Stimulated activated CD8-positive, alpha-beta memory T cell treated with anti-CD3 and anti-CD28 coated beads, Interleukin-12 subunit alpha, Interleukin-12 subunit beta, amount 100 ng/mL, for 4 hours (primary cell): ENCODE results near the gene PSMC4.
A peak's percentile ranks its signal among the peaks of the same experiment; 100 is the strongest.

Experiments used
- DNase-seq: peaks from one replicate; pipeline ENCODE4 v3.0.0-alpha.2; 2020; ENCODE audit warnings: low read depth

PSMC4 gene

DNA sequence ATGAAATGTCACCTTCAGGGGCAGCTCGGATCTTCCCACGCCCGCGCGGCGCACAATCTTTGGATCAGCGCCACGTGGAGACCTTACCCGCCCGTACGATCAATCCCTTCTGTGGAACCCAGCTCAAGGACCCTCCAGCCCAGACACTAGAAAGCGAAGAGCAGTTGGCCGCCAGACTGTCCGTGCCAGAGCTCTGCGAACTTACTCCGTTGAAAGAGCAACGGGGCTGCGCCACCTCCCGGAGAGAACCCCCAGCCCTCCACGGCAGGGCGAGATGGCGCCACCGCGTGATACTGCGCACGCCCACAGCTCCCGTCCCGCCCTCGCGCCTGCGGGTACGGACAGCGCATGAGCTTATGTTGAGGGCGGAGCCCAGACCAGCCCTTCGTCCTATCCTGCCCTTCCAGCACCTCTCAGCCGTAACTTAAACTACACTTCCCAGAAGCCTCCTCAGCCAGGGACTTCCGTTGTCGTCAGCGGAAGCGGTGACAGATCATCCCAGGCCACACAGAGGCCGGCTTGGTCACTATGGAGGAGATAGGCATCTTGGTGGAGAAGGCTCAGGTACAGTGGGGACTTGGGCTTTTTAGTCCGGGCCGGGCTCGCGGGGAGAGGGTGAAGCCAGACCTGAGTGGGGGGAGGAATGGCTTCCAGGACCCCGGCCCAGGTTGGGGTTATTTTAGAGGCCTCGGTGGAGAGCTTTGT, at the start of gene PSMC4:
Gene PSMC4 (plus strand): TSS at position 491 of the 705 bp plus-strand sequence. CDS start 38 bp downstream, at position 529.
- DNase-seq, result peak; percentile 99

GRCh38 chr19:39923862-39924261, 47.1 kb upstream of the PSMC4 start:
- no peak for DNase-seq

DNA sequence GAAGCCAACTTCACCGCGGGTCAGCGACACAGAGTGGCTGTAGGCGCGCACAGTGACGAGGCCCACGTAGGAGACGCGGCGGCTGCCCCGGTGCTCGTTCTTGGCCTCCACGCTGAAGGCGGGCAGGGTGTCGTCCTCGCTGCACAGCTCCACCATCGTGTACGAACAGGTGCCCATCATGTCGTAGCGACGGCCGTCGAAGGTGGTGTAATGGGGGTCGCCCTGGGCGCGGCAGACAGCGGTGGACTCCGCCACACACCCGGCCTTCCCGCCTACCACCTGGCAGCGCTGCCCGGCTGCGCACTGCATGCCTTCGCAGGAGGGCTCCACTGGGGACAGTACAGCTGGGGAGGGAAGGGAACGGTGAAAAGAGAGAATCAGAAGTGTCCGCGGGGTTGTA, 46.6 kb upstream of the PSMC4 start:
- no peak for DNase-seq

DNA sequence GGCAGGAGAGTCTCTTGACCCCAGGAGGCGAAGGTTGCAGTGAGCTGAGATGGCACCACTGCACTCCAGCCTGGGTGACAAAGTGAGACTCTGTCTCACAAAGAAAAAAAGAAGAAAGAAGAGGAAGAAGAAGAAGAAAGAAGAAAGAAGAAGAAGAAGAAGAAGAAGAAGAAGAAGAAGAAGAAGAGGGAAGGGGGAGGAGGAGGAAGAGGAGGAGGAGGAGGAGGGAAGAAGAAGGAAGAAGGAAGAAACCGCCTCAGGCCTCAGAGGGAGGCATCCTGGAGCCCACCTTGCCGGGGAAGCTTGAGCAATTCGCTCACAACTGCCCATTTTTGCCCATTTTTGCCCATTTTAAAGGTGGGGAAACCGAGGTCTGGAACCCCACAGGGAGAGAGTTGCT, 46.0 kb upstream of the PSMC4 start:
- no peak for DNase-seq

- no peak for DNase-seq
These were observed 44.7 kb upstream of the PSMC4 start for GRCh38 chr19:39926170-39926760.

- DNase-seq, result no peak
These were observed 43.9 kb upstream of the PSMC4 start for GRCh38 chr19:39927076-39927475.

DNA sequence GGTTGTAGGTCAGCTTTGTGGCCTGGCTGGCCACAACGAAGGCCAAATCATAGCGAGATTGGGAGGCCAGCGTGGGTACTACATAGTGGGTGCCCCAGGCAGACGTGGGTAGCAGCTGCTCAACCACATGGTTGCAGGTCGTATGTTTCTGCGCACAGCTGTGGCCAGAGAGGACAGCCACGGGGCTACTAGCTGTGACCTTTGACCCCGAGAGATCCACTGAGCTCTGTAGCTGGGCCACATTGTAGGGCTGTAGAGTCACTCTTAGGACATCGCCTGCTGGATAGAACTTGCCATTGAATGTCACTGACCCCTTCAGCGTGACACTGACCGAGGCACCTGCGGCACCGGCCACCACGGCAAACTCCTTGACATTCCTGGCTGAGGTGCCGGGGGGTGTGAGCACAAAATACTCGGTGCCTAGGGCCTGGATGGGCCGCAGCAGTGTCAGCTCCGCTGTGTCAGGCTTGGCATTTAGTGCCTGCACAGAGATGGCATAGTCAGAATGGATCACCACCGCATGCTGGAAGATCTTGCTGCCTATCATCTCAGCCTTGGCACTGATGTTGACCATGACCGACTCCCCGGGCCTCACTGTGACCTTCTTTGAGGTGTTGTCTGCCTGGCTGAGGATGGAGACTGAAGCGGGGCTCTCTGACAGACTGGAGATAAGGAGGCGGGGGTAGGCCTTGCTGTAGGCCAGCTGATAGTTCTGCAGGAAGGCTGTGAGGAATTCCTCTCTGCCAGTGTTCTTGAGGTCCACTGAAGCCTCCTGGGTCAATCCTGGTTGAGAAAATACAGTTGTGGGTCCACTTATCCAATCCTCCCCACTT, 43.2 kb upstream of the PSMC4 start:
- no peak for DNase-seq

DNA sequence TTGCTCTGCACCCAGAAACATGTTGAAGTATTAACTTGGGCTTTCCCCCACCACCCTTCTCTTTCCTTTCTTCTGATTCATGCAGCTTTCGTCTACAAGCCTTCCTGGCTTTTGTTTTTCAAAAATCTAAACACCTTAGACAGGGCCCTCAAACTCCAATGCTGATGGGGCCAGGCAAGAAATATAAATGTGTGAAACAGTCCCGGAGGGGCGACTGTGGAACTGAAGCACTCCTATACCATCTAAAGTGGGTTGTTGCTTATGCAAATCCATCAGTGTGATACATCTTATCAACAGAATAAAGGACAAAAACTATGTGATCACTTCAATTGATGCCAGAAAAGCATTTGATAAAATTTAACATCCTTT, 42.6 kb upstream of the PSMC4 start:
- no peak for DNase-seq

DNA sequence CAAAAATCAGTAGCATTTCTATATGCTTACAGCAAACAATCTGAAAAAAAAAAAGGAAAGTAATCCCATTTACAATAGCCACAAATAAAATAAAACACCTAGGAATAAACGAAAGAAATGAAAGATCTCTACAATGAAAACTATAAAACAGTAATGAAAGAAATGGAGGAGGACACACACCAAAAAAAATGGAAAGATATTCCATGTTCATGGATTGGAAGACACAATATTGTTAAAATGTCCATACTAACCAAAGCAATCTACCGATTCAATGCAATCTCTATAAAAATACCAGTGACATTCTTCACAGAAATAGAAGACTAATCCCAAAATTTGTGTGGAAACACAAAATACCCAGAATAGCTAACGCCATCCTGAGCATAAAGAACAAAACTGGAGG, 41.2 kb upstream of the PSMC4 start:
- DNase-seq, result no peak

DNA sequence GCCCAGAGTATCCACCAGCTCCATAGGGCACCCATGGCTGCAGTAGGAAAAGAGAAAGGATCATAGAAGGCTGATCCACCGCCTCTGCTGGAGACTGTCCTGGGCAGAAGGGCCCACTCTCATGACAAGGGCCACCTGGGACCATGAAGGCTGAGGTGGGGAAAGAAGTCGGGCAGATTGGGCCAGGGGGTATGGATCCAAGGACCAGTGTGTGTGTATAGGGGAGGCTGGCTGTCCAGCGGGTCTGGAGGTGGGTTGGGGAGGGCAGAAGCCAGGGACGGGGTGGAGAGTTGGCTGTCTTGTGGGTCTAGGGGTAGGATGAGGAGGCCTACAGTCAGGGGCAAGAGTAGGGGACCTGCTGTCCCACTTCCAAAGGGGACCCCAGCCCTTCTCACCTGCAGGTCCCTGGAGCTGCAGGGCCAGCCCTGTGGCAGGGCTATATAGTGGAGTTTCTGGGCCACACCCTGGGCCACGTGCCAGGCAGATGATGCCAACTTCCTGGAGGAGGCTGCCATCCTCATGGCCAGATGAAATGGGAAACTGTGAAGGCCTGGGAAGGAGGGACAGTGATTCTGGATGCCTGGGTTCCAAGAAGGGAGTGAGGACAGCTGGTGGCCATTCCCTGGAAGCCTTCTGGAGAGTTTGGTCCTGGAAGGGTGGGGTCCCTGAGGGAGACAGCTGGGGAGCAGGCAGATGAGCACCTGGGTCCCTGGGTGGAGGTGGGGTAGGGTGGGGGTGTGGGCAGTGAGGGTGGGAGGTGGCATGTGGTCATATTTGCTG, 36.2 kb upstream of the PSMC4 start, which contains the start of gene FCGBP:
Gene FCGBP (minus strand): TSS at position 51 of the 780 bp plus-strand sequence.
- DNase-seq, result no peak

GRCh38 chr19:39935364-39935661, 35.7 kb upstream of the PSMC4 start:
- DNase-seq, result no peak

DNA sequence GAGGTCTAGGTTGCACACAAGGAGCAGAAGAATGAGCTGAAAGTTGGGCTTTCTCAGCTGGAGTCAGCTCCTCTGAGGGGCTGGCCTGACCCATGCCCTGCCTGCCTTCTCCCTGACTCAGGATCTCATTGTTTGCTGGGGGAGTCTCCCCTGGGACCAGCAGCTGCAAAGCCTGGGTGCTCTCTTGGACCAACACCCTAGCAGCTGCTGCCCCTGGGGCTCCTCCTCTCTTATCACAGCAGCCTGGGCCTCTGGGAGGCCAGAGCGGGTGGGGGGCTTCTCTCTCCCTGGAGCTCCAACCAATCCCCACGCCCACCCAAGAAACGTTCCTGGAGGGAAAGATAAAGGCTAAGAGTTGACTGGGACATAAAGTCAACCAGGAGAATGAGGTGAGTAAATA, 34.9 kb upstream of the PSMC4 start:
- DNase-seq, result no peak

DNA sequence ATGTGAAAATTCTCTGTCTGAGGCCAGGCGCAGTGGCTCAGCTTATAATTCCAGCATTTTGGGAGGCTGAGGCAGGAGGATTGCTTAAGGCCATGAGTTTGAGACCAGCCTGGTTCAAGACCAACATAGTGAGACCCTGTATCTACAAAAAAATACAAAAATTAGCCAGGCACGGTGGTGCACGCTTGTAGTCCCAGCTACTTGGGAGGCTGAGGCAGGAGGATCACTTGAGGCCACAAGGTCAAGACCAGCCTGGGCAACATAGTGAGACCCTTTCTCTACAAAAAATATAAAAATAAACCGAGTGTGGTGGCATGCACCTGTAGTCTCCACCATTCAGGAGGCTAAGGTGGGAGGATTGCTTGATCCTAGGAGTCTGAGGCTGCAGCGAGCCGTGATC, 34.3 kb upstream of the PSMC4 start:
- DNase-seq, result no peak

GRCh38 chr19:39937094-39937720, 33.8 kb upstream of the PSMC4 start:
- peak; percentile 28 for DNase-seq

DNA sequence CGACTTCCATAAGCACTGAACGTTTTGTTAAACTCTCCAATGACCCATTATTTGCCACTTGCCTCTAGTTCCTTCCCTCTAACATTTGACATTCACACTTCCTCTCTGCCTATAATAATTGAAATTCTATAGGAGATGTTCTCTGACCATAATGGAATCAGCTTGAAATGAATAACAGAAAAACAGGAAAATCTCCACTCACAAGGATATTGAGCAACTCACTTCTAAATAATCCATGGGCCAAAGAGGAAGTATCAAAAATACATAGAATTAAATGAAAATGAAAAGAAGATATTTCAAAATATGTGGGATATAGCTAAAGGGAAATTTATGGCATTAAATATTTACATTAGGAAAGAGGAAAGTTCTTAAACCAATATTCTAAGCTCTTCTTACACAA, 33.2 kb upstream of the PSMC4 start:
- no peak for DNase-seq

DNA sequence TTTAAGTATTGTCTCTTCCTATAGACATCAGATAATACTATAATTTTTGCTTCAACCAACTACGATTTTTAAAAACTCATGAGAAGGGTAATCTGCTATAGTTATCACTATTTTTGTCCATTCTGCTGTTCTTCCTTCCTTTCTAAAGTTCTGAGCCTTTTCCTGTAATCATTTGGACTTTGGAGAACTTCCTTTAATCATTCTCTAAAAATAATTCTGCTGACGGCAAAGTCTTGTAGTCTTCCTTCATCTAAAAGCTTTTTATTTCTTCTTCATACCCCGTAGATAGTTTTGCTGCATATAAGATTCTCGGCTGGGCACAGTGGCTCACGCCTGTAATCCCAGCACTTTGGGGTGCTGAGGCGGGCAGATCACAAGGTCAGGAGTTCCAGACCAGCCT, 31.4 kb upstream of the PSMC4 start:
- DNase-seq, result no peak

DNA sequence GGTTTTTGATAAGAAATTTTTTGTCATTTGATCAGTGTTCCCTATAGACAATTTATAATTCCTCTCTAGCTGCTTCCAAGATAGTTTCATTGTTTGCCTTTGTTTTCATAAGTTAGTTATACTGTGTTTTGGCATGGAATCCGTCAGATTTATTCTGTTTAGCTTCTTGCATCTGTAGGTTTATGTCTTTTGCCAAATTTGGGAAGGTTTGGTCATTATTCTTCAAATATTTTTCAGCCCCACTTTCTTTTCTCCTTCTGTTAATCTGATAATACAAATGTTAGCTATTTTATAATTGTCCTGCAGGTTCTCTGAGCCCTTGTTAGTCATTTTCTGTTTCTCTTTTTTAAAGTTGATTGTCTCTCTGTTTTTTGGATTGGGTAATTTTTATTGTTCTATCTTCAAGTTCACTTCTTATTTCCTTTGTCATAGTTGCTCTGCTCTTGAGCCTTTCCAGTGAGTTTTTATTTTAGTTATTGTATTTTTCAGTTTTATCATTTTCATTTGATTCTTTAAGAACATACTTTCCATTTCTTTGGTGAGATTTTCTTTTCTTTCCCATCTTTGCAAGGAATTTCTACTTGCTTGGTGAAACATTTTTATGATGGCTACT, 30.6 kb upstream of the PSMC4 start:
- DNase-seq, result no peak

- no peak for DNase-seq
These were observed 29.8 kb upstream of the PSMC4 start for GRCh38 chr19:39941151-39941550.

DNA sequence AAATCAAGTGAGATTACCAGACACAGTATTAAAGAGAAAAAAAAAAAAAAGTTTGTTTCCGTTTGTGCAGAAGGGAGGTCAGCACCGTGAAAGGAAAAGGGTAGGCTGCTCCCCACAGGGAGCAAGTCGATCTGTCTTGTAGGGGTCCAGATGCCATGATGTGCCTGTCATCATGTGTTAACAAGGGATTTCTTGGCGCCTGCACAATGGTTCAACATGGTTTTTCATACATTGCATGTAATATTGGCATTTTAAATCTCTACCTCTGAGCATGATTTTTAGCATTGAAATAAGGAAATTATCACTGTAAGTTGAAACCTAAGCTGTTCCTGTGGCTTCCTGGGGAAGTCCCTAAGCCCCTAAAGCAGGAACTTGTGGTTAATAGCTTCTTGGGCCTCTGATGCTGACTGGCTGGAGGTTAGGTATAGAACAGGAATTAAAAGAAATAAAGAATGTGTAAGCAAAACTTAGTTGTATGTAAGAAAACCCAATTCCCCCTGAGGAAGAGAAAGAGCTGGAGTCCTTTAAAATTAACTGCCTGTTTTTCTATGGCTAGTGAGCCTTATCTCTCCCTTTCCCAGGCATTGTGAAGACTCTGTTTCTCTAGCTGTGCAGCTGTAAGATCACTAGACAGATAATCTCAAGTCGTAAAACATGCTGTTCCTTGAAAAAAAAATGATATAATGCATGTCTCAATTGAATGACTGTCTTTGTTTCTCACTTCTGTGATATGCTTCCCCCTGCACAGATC, 29.2 kb upstream of the PSMC4 start:
- DNase-seq, result peak; percentile 26

DNA sequence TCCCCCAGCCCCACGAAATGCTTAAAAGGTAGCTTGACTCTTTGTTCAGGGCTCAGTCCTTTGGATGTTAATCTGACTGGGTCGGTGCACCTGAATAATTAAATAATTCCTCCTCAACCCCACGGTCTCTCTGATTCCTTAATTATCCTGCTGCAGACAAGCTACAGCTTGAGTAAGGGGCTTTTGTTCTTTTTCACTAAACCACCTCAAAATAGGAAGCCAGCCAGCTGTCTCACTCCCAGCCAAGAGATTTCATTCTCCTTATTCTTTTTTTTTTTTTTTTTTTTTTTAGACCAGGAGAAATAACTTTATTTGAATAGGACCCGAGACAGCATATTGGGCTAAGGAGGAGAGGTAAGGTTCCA, 28.6 kb upstream of the PSMC4 start:
- DNase-seq, result no peak

DNA sequence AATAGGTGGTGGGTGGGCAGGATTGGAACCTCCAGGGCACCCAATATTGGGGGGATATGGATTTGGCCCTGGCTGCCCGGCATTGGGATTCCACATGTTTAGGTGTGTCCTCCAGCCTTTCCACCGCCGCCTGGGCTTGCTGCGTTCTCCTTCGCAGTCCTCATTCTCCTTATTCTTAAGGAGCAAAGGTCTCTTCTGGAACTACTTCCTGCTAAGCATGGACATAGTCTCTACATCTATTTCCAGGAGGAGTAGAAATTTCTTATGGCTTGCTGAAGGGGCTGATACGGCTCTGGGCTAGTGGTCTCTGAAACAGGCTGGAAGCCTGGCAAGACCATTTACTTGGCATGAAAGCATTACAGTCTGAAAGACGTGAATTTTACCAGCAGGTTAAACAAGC, 27.4 kb upstream of the PSMC4 start:
- DNase-seq, result no peak
